WTC11 (cell line): ENCODE data around the gene MIGA1. TPM values are rescaled to one million over a fixed set of nuclear protein-coding genes. Genes with fewer than 3 reads are reported as not detected.

ENCODE experiments used
- ATAC-seq: fragments of 200-7000 bp; cut with Tn5 transposase; 2 replicates; pipeline ENCODE4 v1.10.0; 2021; ENCODE audit warnings: mild to moderate bottlenecking, moderate library complexity
- CTCF ChIA-PET: fragments of 300-600 bp; sonication (Branson Sonifier 250); formaldehyde crosslinking; loops from one replicate; lab custom pipeline; 2021; ENCODE audit warnings: antibody characterized with exemption; lab: Charles Lee
- POLR2A ChIA-PET: fragments of 350-600 bp; sonication (Branson Sonifier 250); formaldehyde crosslinking; loops from one replicate; lab custom pipeline; 2021; ENCODE audit warnings: antibody characterized with exemption; lab: Charles Lee
- DNase-seq: peaks from one replicate; pipeline ENCODE4 v3.0.0; 2021; ENCODE audit warnings: low spot score
- H3K27ac Mint-ChIP-seq: 2 replicates; pipeline ENCODE4 v1.8.0; 2021; ENCODE audit warnings: mixed read lengths
- H3K27me3 Mint-ChIP-seq: 2 replicates; pipeline ENCODE4 v1.8.0; 2021; ENCODE audit warnings: low read depth, mild to moderate bottlenecking, moderate library complexity, mixed read lengths
- H3K36me3 Mint-ChIP-seq: 2 replicates; pipeline ENCODE4 v1.8.0; 2021; ENCODE audit warnings: mixed read lengths
- H3K4me1 Mint-ChIP-seq: 2 replicates; pipeline ENCODE4 v1.8.0; 2022; ENCODE audit warnings: mixed read lengths
- H3K4me3 Mint-ChIP-seq: 2 replicates; pipeline ENCODE4 v1.8.0; 2021; ENCODE audit warnings: mild to moderate bottlenecking, moderate library complexity, mixed read lengths
- H3K9me3 Mint-ChIP-seq: 2 replicates; pipeline ENCODE4 v1.8.0; 2021; ENCODE audit warnings: mixed read lengths
- CDX4 ChIP-seq: fragments of 250-450 bp; sonication (Bioruptor Pico); IDR thresholded peaks from 2 replicates; pipeline ENCODE4 v1.9.0; 2021; ENCODE audit warnings: moderate library complexity, mild to moderate bottlenecking, inconsistent platforms, borderline replicate concordance
- ETV6 ChIP-seq: sonication (generic); formaldehyde crosslinking; IDR thresholded peaks from 2 replicates; pipeline ENCODE4 v1.8.1; 2022; ENCODE audit warnings: mild to moderate bottlenecking, missing genetic modification reagents
- FOXP1 ChIP-seq: sonication (generic); formaldehyde crosslinking; IDR thresholded peaks from 2 replicates; pipeline ENCODE4 v1.8.0; 2022; ENCODE audit warnings: missing genetic modification reagents, mild to moderate bottlenecking, moderate library complexity, borderline replicate concordance
- GABPB1 ChIP-seq: sonication (generic); formaldehyde crosslinking; IDR thresholded peaks from 2 replicates; pipeline ENCODE4 v1.8.1; 2023; ENCODE audit warnings: mild to moderate bottlenecking, missing genetic modification reagents
- MYBL2 ChIP-seq: sonication (generic); formaldehyde crosslinking; IDR thresholded peaks from 2 replicates; pipeline ENCODE4 v1.8.1; 2023; ENCODE audit warnings: mild to moderate bottlenecking, moderate library complexity, missing genetic modification reagents
- TEAD1 ChIP-seq: sonication (generic); formaldehyde crosslinking; IDR thresholded peaks from 2 replicates; pipeline ENCODE4 v1.8.0; 2022; ENCODE audit warnings: mild to moderate bottlenecking, missing genetic modification reagents
- USF2 ChIP-seq: sonication (generic); formaldehyde crosslinking; IDR thresholded peaks from 2 replicates; pipeline ENCODE4 v1.8.1; 2023; ENCODE audit warnings: mild to moderate bottlenecking, missing genetic modification reagents, moderate library complexity
- ZNF138 ChIP-seq: sonication (generic); formaldehyde crosslinking; conservative IDR thresholded peaks from 2 replicates; pipeline ENCODE4 v1.8.1; 2022; ENCODE audit warnings: mild to moderate bottlenecking, moderate library complexity, missing genetic modification reagents
- ZNF532 ChIP-seq: fragments of 250-450 bp; sonication (Bioruptor Pico); IDR thresholded peaks from 2 replicates; pipeline ENCODE4 v1.9.0; 2021; ENCODE audit warnings: mild to moderate bottlenecking, borderline replicate concordance
- total RNA-seq: library from RNA; stranded (reverse); gene quantifications from 3 replicates; pipeline ENCODE4 v1.2.3, GENCODE V29; 2021
- TF ChIP-seq, protein P1 (sequence below): fragments of 250-450 bp; sonication (Bioruptor Pico); IDR thresholded peaks from 2 replicates; pipeline ENCODE4 v1.9.0; 2021; ENCODE audit warnings: mild to moderate bottlenecking

The MIGA1 gene
- total RNA-seq, 1 experiment from 2014 or later: 6.2 TPM

- H3K36me3 Mint-ChIP-seq: peaks cover 20% of the 10 kb centered on the region
- POLR2A ChIA-PET: no interaction called here
- H3K27ac Mint-ChIP-seq: peak overlapping the region; percentile 64; the same call in 1 of the 2 replicates
Measured at GRCh38 chr1:77817368-77818209, 38.1 kb downstream of the MIGA1 start.

DNA sequence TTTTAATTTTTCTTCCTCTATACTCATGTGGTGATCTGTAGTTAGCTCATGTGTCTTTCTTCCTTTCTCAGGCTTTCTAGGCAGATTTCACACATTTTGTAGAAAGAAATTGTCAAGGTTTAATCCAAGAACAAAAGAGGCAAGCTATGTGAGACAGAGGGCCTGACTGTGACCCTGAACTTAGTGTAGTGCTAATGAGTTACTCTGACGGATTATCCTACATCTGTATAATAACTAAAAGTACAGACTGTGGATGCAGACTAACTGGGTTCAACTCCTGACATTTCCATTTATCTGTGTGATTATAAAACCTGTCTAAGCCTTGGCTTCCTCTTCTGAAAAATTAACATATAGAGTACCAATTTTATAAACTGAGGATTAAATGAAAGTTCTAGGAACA lies 40.7 kb downstream of the MIGA1 start:
- Mint-ChIP-seq H3K36me3 (peaks cover 10% of the 10 kb centered on the region), H3K27me3 (no peaks in the 10 kb centered on the region), H3K4me1 (no peaks in the 10 kb centered on the region), H3K9me3 (no peaks in the 10 kb centered on the region), H3K27ac (no peak overlapping the region; the same call in 1 of the 2 replicates), H3K4me3 (no peak overlapping the region)
- DNase-seq (no peak), ATAC-seq (no peak)
- TF ChIP-seq USF2 (CRISPR knock-in tag): no peak
- TF ChIP-seq TEAD1 (CRISPR knock-in tag): no peak
- CTCF ChIA-PET: no interaction called here
- POLR2A ChIA-PET: interaction anchor here (0.7 kb wide), 1 partner anchor 160 kb away, joined by 5 read pairs; no protein-coding TSS in a partner anchor

More at GRCh38 chr1:77817368-77818209, 38.1 kb downstream of the MIGA1 start:
- H3K4me1 Mint-ChIP-seq: no peaks in the 10 kb centered on the region
- DNase-seq (no peak), ATAC-seq (no peak)
- no peak for TF ChIP-seq MYBL2 (CRISPR knock-in tag)
- TF ChIP-seq GABPB1 (CRISPR knock-in tag): no peak
- no peak for TF ChIP-seq ZNF138 (CRISPR knock-in tag)
- no peaks in the 10 kb centered on the region for H3K9me3 Mint-ChIP-seq
- CTCF ChIA-PET: no interaction called here
- H3K27me3 Mint-ChIP-seq: no peaks in the 10 kb centered on the region
- H3K4me3 Mint-ChIP-seq: no peak overlapping the region

- H3K27ac Mint-ChIP-seq: no peak overlapping the region
- no peak overlapping the region for H3K4me3 Mint-ChIP-seq
- no peak for ATAC-seq
- H3K9me3 Mint-ChIP-seq: peaks cover 8% of the 10 kb centered on the region
- H3K4me1 Mint-ChIP-seq: no peaks in the 10 kb centered on the region
- TF ChIP-seq ZNF138 (CRISPR knock-in tag) (no peak), CDX4 (CRISPR knock-in tag) (no peak)
- DNase-seq: no peak
- no peaks in the 10 kb centered on the region for H3K27me3 Mint-ChIP-seq
- ChIA-PET POLR2A (no interaction called here), CTCF (interaction anchor here (0.6 to 2.5 kb wide), 2 partner anchors 76 to 96 kb away, joined by 5 to 11 read pairs; no protein-coding TSS in a partner anchor)
- H3K36me3 Mint-ChIP-seq: peaks cover 11% of the 10 kb centered on the region
Measured at GRCh38 chr1:77824079-77824478, 44.6 kb downstream of the MIGA1 start.

- H3K9me3 Mint-ChIP-seq: peaks cover 8% of the 10 kb centered on the region
- POLR2A ChIA-PET: no interaction called here
- TF ChIP-seq FOXP1: no peak
- TF ChIP-seq, protein P1, sequence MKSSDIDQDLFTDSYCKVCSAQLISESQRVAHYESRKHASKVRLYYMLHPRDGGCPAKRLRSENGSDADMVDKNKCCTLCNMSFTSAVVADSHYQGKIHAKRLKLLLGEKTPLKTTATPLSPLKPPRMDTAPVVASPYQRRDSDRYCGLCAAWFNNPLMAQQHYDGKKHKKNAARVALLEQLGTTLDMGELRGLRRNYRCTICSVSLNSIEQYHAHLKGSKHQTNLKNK (CRISPR knock-in tag): no peak
- TF ChIP-seq ETV6 (CRISPR knock-in tag): no peak
- no peak for TF ChIP-seq MYBL2 (CRISPR knock-in tag)
- TF ChIP-seq ZNF532: no peak
- ATAC-seq (no peak), DNase-seq (no peak)
- H3K4me3 Mint-ChIP-seq: no peak overlapping the region
- no peaks in the 10 kb centered on the region for H3K4me1 Mint-ChIP-seq
- H3K27ac Mint-ChIP-seq: no peak overlapping the region
- CTCF ChIA-PET: interaction anchor here (0.6 to 2.5 kb wide), 3 partner anchors 75 to 96 kb away, joined by 5 to 11 read pairs (median 5); no protein-coding TSS in a partner anchor
- no peaks in the 10 kb centered on the region for H3K27me3 Mint-ChIP-seq
- peaks cover 11% of the 10 kb centered on the region for H3K36me3 Mint-ChIP-seq
Measured at GRCh38 chr1:77824694-77825093, 45.2 kb downstream of the MIGA1 start.
